HEK293 (cell line): ENCODE results near the gene GOLGA8F.
"Not testable (repeated sequence)": the region's sequence is repeated elsewhere in the genome, so short reads cannot be mapped to it uniquely, and the experiment has no call there.

ENCODE experiments used
- CTCF ChIA-PET: fragments of 350-600 bp; formaldehyde crosslinking; extraction: SDS; loops from one replicate; lab custom pipeline; 2021; ENCODE audit warnings: antibody characterized with exemption; lab: Yijun Ruan, JAX
- POLR2A ChIA-PET: fragments of 300-600 bp; formaldehyde crosslinking; extraction: SDS; loops from one replicate; lab custom pipeline; 2020; ENCODE audit warnings: antibody characterized with exemption, inconsistent platforms; lab: Yijun Ruan, JAX
- H3K27ac ChIP-seq: fragments of 200-500 bp; sonication (Bioruptor generic); 2 replicates; pipeline ENCODE4 v1.5.1; 2014; ENCODE audit warnings: low read depth, low read length, control low read depth, inconsistent platforms; ENCODE audit errors: extremely low read depth
- H3K36me3 ChIP-seq, 2 experiments: fragments of 200-500 bp in 1 of 2; sonication (Bioruptor generic) in 1 of 2; 1 replicate in 1 of 2; 2 replicates in 1 of 2; pipeline ENCODE4 v1.5.1; 2014 to 2017; ENCODE audit warnings: inconsistent platforms in 2 of 2, low read length in 2 of 2; ENCODE audit not compliant: control insufficient read depth in 2 of 2, insufficient read depth in 1 of 2
- H3K4me1 ChIP-seq: fragments of 200-500 bp; sonication (Bioruptor generic); 2 replicates; pipeline ENCODE4 v1.5.1; 2014; ENCODE audit warnings: mild to moderate bottlenecking, low read length, inconsistent platforms; ENCODE audit not compliant: control insufficient read depth, insufficient read depth
- H3K4me3 ChIP-seq: 2 replicates; pipeline ENCODE4 v1.5.1; 2011; ENCODE audit warnings: low read depth, mild to moderate bottlenecking, control low read depth, low read length, moderate library complexity
- H3K9me3 ChIP-seq: fragments of 200-500 bp; sonication (Bioruptor generic); 2 replicates; pipeline ENCODE4 v1.5.1; 2014; ENCODE audit warnings: low read depth, low read length, inconsistent platforms; ENCODE audit not compliant: control insufficient read depth, insufficient read depth

The GOLGA8F gene, protein sequence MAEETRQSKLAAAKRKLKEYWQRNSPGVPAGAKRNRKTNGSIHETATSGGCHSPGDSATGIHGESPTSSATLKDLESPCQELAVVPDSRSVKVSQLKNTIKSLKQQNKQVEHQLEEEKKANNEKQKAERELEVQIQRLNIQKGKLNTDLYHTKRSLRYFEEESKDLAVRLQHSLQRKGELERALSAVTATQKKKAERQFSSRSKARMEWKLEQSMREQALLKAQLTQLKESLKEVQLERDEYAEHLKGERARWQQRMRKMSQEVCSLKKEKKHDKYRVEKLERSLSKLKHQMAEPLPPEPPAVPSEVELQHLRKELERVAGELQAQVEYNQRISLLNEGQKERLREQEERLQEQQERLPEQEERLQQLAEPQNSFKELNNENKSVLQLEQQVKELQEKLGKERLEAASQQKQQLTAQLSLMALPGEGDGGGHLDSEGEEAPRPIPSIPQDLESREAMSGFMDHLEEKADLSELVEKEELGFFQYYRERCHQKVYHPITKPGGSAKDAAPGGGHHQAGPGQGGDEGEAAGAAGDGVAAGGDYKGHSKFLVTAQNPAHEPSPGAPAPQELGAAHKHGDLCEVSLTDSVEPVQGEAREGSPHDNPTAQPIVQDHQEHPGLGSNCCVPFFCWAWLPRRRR

DNA sequence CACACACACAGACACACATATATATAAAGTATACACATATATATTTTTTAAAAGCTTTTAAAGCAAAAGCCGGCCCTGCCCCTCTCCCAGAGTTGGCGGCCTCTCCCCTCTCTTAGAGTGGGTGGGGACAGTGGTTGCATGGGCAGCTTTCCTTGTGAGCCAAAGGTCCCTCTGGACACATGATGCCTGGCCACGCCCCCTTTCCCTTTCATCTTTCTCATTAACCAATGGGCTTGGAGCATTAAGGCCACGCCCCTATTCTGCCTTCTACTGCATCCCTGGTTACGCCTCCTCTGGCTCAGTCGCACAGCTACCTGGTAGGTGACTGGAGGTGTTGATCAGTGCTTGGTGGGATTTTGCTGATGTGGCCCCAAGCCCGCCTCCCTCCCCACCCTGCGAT is at the start of gene GOLGA8F:
TSS of gene GOLGA8F (plus strand) at position 301 of the 400 bp plus-strand sequence. CDS start at position 399, 98 bp downstream.
- H3K27ac ChIP-seq, H3K4me3 ChIP-seq, H3K4me1 ChIP-seq, POLR2A ChIA-PET, CTCF ChIA-PET, H3K9me3 ChIP-seq, H3K36me3 ChIP-seq: not testable (repeated sequence)

- H3K4me1 ChIP-seq, H3K4me3 ChIP-seq, POLR2A ChIA-PET, H3K9me3 ChIP-seq, H3K27ac ChIP-seq, CTCF ChIA-PET, H3K36me3 ChIP-seq: not testable (repeated sequence)
These were observed 20.5 kb upstream of the GOLGA8F start, which contains the start of gene GOLGA6L24 for GRCh38 chr15:28357984-28358383. Gene GOLGA6L24, minus strand, starts transcription at chr15:28358084. Its CDS starts 61 bp downstream, at chr15:28358023.

DNA sequence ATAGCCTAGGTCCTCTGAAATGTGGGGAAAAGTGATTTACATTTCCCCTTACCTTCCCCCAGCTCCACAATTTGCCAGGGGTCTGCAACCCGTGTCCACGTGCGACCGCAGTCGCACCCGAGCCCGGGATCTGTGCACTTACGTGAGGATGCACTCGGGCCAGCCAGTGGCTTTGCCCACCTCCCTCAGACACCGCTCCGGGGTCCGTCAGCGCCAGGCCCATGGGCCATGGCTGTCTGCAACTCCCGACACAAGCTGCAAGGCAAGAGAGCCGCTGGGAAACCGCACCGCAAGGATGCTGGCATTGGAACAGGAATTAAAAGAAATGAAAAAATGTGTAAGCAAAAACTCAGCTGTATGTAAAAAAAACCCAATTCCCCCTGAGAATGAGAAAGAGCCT is 13.0 kb upstream of the GOLGA8F start:
- H3K4me3 ChIP-seq, H3K9me3 ChIP-seq, H3K4me1 ChIP-seq, H3K27ac ChIP-seq, POLR2A ChIA-PET, CTCF ChIA-PET, H3K36me3 ChIP-seq: not testable (repeated sequence)

- H3K27ac ChIP-seq, H3K4me1 ChIP-seq, POLR2A ChIA-PET, H3K9me3 ChIP-seq, H3K4me3 ChIP-seq, CTCF ChIA-PET, H3K36me3 ChIP-seq: not testable (repeated sequence)
These were observed 1.6 kb downstream of the GOLGA8F start for GRCh38 chr15:28380053-28380452.

DNA sequence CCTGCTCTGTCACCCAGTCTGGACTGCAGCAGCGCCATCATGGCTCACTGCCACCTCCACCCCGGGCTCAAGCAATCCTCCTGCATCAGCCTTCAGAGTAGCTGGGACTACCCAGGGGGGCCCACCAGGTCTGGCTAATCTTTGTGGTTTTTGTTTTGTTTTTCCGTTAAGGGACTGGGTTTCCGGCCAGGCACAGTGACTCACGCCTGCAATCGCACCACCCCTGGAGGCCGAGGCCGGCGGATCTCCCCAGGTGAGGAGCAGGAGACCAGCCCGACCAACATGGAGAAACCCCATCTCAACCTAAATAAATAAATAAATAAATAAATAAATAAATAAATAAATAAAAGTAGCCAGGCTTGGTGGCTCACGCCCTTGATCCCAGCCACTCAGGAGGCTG is 17.6 kb downstream of the GOLGA8F start:
- H3K4me1 ChIP-seq, H3K36me3 ChIP-seq, POLR2A ChIA-PET, CTCF ChIA-PET, H3K4me3 ChIP-seq, H3K27ac ChIP-seq, H3K9me3 ChIP-seq: not testable (repeated sequence)

DNA sequence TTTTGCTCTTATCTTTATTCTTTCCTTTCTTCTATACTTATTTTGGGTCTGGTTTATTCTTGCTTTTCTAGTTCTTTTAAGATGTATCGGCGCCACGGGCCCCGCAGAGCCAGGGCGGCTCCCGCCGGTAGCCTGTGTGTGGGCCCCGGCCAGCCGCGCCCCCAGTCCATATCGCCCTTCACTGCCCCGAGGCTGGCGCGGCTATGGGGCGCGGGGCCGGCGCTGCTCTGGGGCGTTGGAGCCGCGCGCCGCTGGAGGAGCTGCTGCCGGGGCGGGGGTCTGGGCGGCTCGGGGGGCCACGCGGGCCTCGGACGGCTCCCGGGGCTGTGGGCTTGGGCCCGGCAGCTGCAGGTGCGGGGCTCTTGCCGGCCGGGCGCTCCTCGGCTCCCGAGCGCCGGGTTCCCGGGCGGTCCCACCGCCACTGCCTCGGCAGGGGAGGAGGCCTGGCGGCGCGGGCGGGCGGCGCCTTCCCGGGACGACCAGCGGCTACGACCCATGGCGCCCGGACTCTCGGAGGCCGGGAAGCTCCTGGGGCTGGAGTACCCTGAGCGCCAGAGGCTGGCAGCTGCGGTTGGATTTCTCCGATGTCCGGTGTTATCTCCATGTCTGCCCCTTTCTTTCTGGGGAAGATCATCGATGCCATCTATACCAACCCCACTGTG is 24.4 kb downstream of the GOLGA8F start:
- H3K36me3 ChIP-seq, CTCF ChIA-PET, H3K4me1 ChIP-seq, H3K4me3 ChIP-seq, POLR2A ChIA-PET, H3K9me3 ChIP-seq, H3K27ac ChIP-seq: not testable (repeated sequence)

DNA sequence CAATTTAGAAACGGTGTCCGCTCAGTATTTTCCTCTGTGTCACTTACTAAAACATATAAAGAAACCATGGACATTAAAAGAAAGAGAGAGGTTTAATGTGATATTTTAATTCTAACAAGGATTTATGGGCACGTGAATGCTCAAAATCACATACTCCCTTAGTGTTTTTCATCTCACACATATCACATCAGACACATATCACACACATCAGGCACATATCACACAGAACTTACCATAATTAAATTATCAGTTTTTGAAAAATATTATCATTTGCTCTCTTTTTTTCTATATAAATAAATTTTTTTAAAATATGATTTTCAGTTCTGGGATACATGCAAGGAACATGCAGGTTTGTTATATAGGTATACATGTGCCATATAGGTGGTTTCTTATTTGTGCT is 42.0 kb downstream of the GOLGA8F start:
- H3K4me1 ChIP-seq, H3K4me3 ChIP-seq, H3K9me3 ChIP-seq, POLR2A ChIA-PET, CTCF ChIA-PET, H3K36me3 ChIP-seq, H3K27ac ChIP-seq: not testable (repeated sequence)

- H3K36me3 ChIP-seq, CTCF ChIA-PET, H3K9me3 ChIP-seq, POLR2A ChIA-PET, H3K4me1 ChIP-seq, H3K27ac ChIP-seq, H3K4me3 ChIP-seq: not testable (repeated sequence)
These were observed 57.1 kb downstream of the GOLGA8F start for GRCh38 chr15:28435594-28435993.
